H1 (cell line): ENCODE measurements around the gene CELSR1. TPM values are rescaled to one million over a fixed set of nuclear protein-coding genes. Genes with fewer than 3 reads are reported as not detected.

Experiments
- CTCF ChIA-PET: fragments of 300-600 bp; sonication (Branson Sonifier 250); formaldehyde crosslinking; loops from one replicate; lab custom pipeline; 2021; ENCODE audit not compliant: partially characterized antibody; lab: Charles Lee
- POLR2A ChIA-PET: fragments of 300-600 bp; sonication (Branson Sonifier 250); formaldehyde crosslinking; loops from one replicate; lab custom pipeline; 2021; ENCODE audit warnings: inconsistent platforms; ENCODE audit not compliant: partially characterized antibody; lab: Charles Lee
- DNase-seq, 2 experiments: peaks; one replicate each; pipeline versions ENCODE4 v3.0.0 to v3.0.0-alpha.2; 2010 to 2022; ENCODE audit warnings: low spot score in 2 of 2, low read depth in 1 of 2, mixed read lengths in 1 of 2
- FAIRE-seq: peaks from 2 replicates; lab custom pipeline; 2011; peaks lifted over from hg19 to GRCh38; lab: Jason Lieb, UNC
- H2AFZ ChIP-seq: 2 replicates; pipeline ENCODE4 v1.8.1; 2012; ENCODE audit warnings: low read length, inconsistent platforms
- H2AK5ac ChIP-seq: 2 replicates; pipeline ENCODE4 v1.6.1; 2013; ENCODE audit warnings: low read depth, low read length
- H2BK120ac ChIP-seq: replicated peaks from 2 replicates; pipeline ENCODE3; 2013; ENCODE audit warnings: low read depth, low read length, inconsistent platforms
- H2BK12ac ChIP-seq: 2 replicates; pipeline ENCODE4 v1.6.1; 2013; ENCODE audit warnings: low read depth, low read length
- H2BK15ac ChIP-seq: 2 replicates; pipeline ENCODE4 v1.6.1; 2013; ENCODE audit warnings: low read length
- H2BK20ac ChIP-seq: 2 replicates; pipeline ENCODE4 v1.6.1; 2013; ENCODE audit warnings: low read length
- H2BK5ac ChIP-seq: 2 replicates; pipeline ENCODE4 v1.6.1; 2013; ENCODE audit warnings: low read depth, low read length
- H3K14ac ChIP-seq: 2 replicates; pipeline ENCODE4 v1.6.1; 2013; ENCODE audit warnings: inconsistent platforms; ENCODE audit not compliant: insufficient read length
- H3K18ac ChIP-seq: 2 replicates; pipeline ENCODE4 v1.6.1; 2013; ENCODE audit warnings: low read length; ENCODE audit errors: extremely low read depth
- H3K23ac ChIP-seq: 2 replicates; pipeline ENCODE4 v1.6.1; 2013; ENCODE audit warnings: inconsistent platforms; ENCODE audit not compliant: insufficient read length
- H3K23me2 ChIP-seq: 2 replicates; pipeline ENCODE4 v1.6.1; 2013; ENCODE audit warnings: low read depth, low read length
- H3K27ac ChIP-seq: 2 replicates; pipeline ENCODE4 v1.6.1; 2011; ENCODE audit warnings: low read depth, low read length, inconsistent platforms
- H3K27me3 ChIP-seq, 4 experiments: replicated peaks in 1 of 4; 1 replicate in 1 of 4; 2 replicates in 3 of 4; pipeline versions ENCODE4 v1.6.1 to v1.8.1; 2011 to 2013; ENCODE audit warnings: low read length in 3 of 4, mild to moderate bottlenecking in 3 of 4, inconsistent platforms in 2 of 4, mixed read lengths in 2 of 4, moderate library complexity in 1 of 4; ENCODE audit not compliant: control insufficient read depth in 3 of 4, insufficient read depth in 3 of 4; ENCODE audit errors: extremely low read depth in 1 of 4
- H3K36me3 ChIP-seq, 4 experiments: 2 replicates each; pipeline versions ENCODE4 v1.6.1 to v1.8.1; 2011 to 2013; ENCODE audit warnings: mild to moderate bottlenecking in 4 of 4, low read length in 3 of 4, moderate library complexity in 2 of 4, control low read depth in 1 of 4, inconsistent platforms in 1 of 4; ENCODE audit not compliant: insufficient read depth in 4 of 4, control insufficient read depth in 2 of 4
- H3K4ac ChIP-seq: replicated peaks from 2 replicates; pipeline ENCODE3; 2013; ENCODE audit warnings: low read length, low read depth, mixed read lengths, inconsistent platforms; ENCODE audit not compliant: insufficient read length
- H3K4me1 ChIP-seq, 4 experiments: replicated peaks in 1 of 4; 1 replicate in 1 of 4; 2 replicates in 3 of 4; pipeline versions ENCODE4 v1.6.1 to v1.8.1; 2011 to 2013; ENCODE audit warnings: low read length in 3 of 4, inconsistent platforms in 2 of 4, mixed read lengths in 1 of 4; ENCODE audit not compliant: insufficient read depth in 4 of 4, control insufficient read depth in 3 of 4
- H3K4me2 ChIP-seq, 2 experiments: 2 replicates each; pipeline versions ENCODE4 v1.6.1 to v1.8.1; 2011 to 2013; ENCODE audit warnings: low read depth in 2 of 2, low read length in 2 of 2, control low read depth in 1 of 2, inconsistent platforms in 1 of 2, mild to moderate bottlenecking in 1 of 2; ENCODE audit not compliant: insufficient read depth in 1 of 2
- H3K4me3 ChIP-seq, 4 experiments: fragments of 200-600, 300-600 bp in 1 of 4; sonication (generic), shearing (Covaris generic), sonication (Bioruptor Twin) in 1 of 4; 2 replicates each; pipeline versions ENCODE4 v1.5.1 to v1.8.1; 2011 to 2016; ENCODE audit warnings: low read length in 4 of 4, low read depth in 3 of 4, control low read depth in 2 of 4, inconsistent platforms in 2 of 4, mild to moderate bottlenecking in 2 of 4, mixed read lengths in 1 of 4, moderate library complexity in 1 of 4; ENCODE audit not compliant: insufficient read depth in 2 of 4; ENCODE audit errors: extremely low read depth in 1 of 4
- H3K56ac ChIP-seq: replicated peaks from 2 replicates; pipeline ENCODE3; 2013; ENCODE audit warnings: low read depth, mild to moderate bottlenecking, mixed read lengths, low read length, inconsistent platforms; ENCODE audit not compliant: insufficient read length
- H3K79me1 ChIP-seq: 2 replicates; pipeline ENCODE4 v1.6.1; 2013; ENCODE audit warnings: low read depth, low read length, control low read depth
- H3K79me2 ChIP-seq, 2 experiments: 2 replicates each; pipeline versions ENCODE4 v1.6.1 to v1.8.1; 2012 to 2013; ENCODE audit warnings: low read length in 2 of 2, mild to moderate bottlenecking in 2 of 2, inconsistent platforms in 1 of 2; ENCODE audit not compliant: insufficient read depth in 2 of 2, control insufficient read depth in 1 of 2
- H3K9ac ChIP-seq, 4 experiments: replicated peaks in 1 of 4; 1 replicate in 1 of 4; 2 replicates in 3 of 4; pipeline versions ENCODE4 v1.6.1 to v1.8.1; 2011 to 2013; ENCODE audit warnings: low read depth in 3 of 4, low read length in 3 of 4, control low read depth in 2 of 4, mild to moderate bottlenecking in 2 of 4, moderate library complexity in 2 of 4, inconsistent platforms in 1 of 4; ENCODE audit errors: extremely low read depth in 1 of 4
- H3K9me3 ChIP-seq, 2 experiments: 2 replicates each; pipeline versions ENCODE4 v1.6.1 to v1.8.1; 2012 to 2013; ENCODE audit warnings: mild to moderate bottlenecking in 2 of 2, moderate library complexity in 2 of 2, control low read depth in 1 of 2, inconsistent platforms in 1 of 2, low read depth in 1 of 2, low read length in 1 of 2, mixed read lengths in 1 of 2; ENCODE audit not compliant: insufficient read depth in 2 of 2
- H4K20me1 ChIP-seq, 2 experiments: replicated peaks in 1 of 2; 2 replicates each; pipeline versions ENCODE3 to v1.8.1; 2011 to 2013; ENCODE audit warnings: inconsistent platforms in 2 of 2, low read length in 2 of 2, mild to moderate bottlenecking in 1 of 2; ENCODE audit not compliant: insufficient read depth in 2 of 2, control insufficient read depth in 1 of 2
- H4K5ac ChIP-seq: 2 replicates; pipeline ENCODE4 v1.6.1; 2013; ENCODE audit warnings: low read length, low read depth, mixed read lengths, inconsistent platforms; ENCODE audit not compliant: insufficient read length
- H4K8ac ChIP-seq: 2 replicates; pipeline ENCODE4 v1.8.0; 2013; ENCODE audit warnings: mild to moderate bottlenecking, moderate library complexity, low read length, inconsistent platforms; ENCODE audit not compliant: insufficient read depth; ENCODE audit errors: extremely low read depth
- H4K91ac ChIP-seq: replicated peaks from 2 replicates; pipeline ENCODE3; 2013; ENCODE audit warnings: low read length, mixed read lengths, inconsistent platforms; ENCODE audit not compliant: insufficient read length
- CREB1 ChIP-seq: IDR thresholded peaks from 2 replicates; pipeline ENCODE4 v1.6.1; 2012; ENCODE audit warnings: inconsistent platforms
- FOSL1 ChIP-seq: IDR thresholded peaks from 2 replicates; pipeline ENCODE4 v1.6.1; 2011; ENCODE audit warnings: mild to moderate bottlenecking, low read depth, low read length, moderate library complexity; ENCODE audit not compliant: insufficient read depth
- GTF2F1 ChIP-seq: IDR thresholded peaks from 2 replicates; pipeline ENCODE4 v1.6.1; 2012; ENCODE audit warnings: low read depth, low read length, improper control_type of control experiment, borderline replicate concordance
- JUND ChIP-seq: IDR thresholded peaks from 2 replicates; pipeline ENCODE4 v1.6.1; 2011; ENCODE audit warnings: mild to moderate bottlenecking, improper control_type of control experiment, low read length
- RNF2 ChIP-seq: fragments of 200-900, 300-1000 bp; sonication (generic); IDR thresholded peaks from 2 replicates; pipeline ENCODE4 v1.7.1; 2016; ENCODE audit warnings: borderline replicate concordance, low read depth, mild to moderate bottlenecking, antibody characterized with exemption, low read length; ENCODE audit not compliant: poor library complexity, severe bottlenecking; ENCODE audit errors: missing control alignments
- SP4 ChIP-seq: IDR thresholded peaks from 2 replicates; pipeline ENCODE4 v1.6.1; 2012; ENCODE audit warnings: low read length, inconsistent platforms
- USF2 ChIP-seq: IDR thresholded peaks from 2 replicates; pipeline ENCODE4 v1.6.1; 2011; ENCODE audit warnings: low read length, improper control_type of control experiment
- WGBS, 2 experiments: shearing (Covaris generic) in 1 of 2; methylation state at CpG; one replicate each; pipeline versions ENCODE4 v1.1.6 to v1.1.7; 2013 to 2015; ENCODE audit warnings: low lambda C conversion rate in 2 of 2, mixed read lengths in 2 of 2, inconsistent platforms in 1 of 2, low coverage in 1 of 2, missing lambda C conversion rate in 1 of 2; ENCODE audit not compliant: insufficient replicate concordance in 2 of 2, insufficient coverage in 1 of 2, insufficient read length in 1 of 2; ENCODE audit errors: extremely low coverage in 1 of 2, missing lambda C conversion rate in 1 of 2; 5-methylcytosine and 5-hydroxymethylcytosine counted together
- polyA plus RNA-seq, 7 experiments: library from polyadenylated mRNA; depleted of rRNA in 3 of 7; stranded (reverse) in 5 of 7; unstranded in 2 of 7; fragments of >200 nt in 5 of 7; fragments of 200-250 nt in 2 of 7; gene quantifications; 1 replicate in 5 of 7; 2 replicates in 1 of 7; 4 replicates in 1 of 7; pipeline versions ENCODE4 v1.2.1 to v1.2.3, GENCODE V29; 2011 to 2013; ENCODE audit warnings: missing spikeins in 2 of 7, mixed read lengths in 2 of 7
- total RNA-seq: library from RNA; stranded (reverse); fragmentation: NEBNext Ultra II Directional; extraction: Animal tissue kit (Norgen Biotek cat#: 25700); gene quantifications from 2 replicates; pipeline ENCODE4 v1.2.1, GENCODE V29; 2021

CELSR1 gene
- total and polyA plus RNA-seq, 2 of the 8 experiments (the other 6 are each of a cell fraction or from before 2014, with no cell fraction given), result 9.0 to 12.4 TPM

GRCh38 chr22:46367707-46368191 lies 169.7 kb downstream of the CELSR1 start:
- Histone ChIP-seq H4K20me1 (peaks cover 0 to 11% of the 10 kb centered on the region in 2 experiments), H3K4me2 (no peak overlapping the region), H3K23me2 (peaks cover 9% of the 10 kb centered on the region; the same call in 1 of the 2 replicates), H3K9me3 (no peaks in the 10 kb centered on the region), H3K56ac (no peak overlapping the region), H4K8ac (0 out of 2 replicates have a peak overlapping the region, but pooled peaks have one; percentile 68), H3K18ac (no peak overlapping the region), H3K4me3 (no peak overlapping the region), H2BK120ac (no peak overlapping the region), H4K5ac (no peak overlapping the region), H3K14ac (no peak overlapping the region), H3K27ac (no peak overlapping the region), H2BK20ac (no peak overlapping the region), H3K4me1 (peaks cover 0 to 15% (median 6%) of the 10 kb centered on the region in 4 experiments; a peak in 5 of 7 replicates), H2AK5ac (no peak overlapping the region), H2BK12ac (peak overlapping the region; percentile 65; the same call in 1 of the 2 replicates), H2BK5ac (peak overlapping the region; percentile 60; the same call in 1 of the 2 replicates), H3K27me3 (no peaks in the 10 kb centered on the region), H2BK15ac (peak overlapping the region; percentile 24; the same call in 1 of the 2 replicates), H4K91ac (peak overlapping the region; percentile 40), H3K79me2 (no peaks in the 10 kb centered on the region), H2AFZ (no peak overlapping the region), H3K23ac (no peak overlapping the region), H3K79me1 (no peaks in the 10 kb centered on the region; the same call in 1 of the 2 replicates), H3K36me3 (no peaks in the 10 kb centered on the region; a peak in 1 of 8 replicates), H3K9ac (no peak overlapping the region), H3K4ac (no peak overlapping the region)
- 38% methylated on average over 19 of the region's 19 CpGs; no CpG with 5 or more reads in 1 of the 2 experiments for WGBS, 2 experiments
- FAIRE-seq (peak; percentile 68), DNase-seq (peak; percentile 61 to 96)
- ChIA-PET POLR2A (interaction anchor here (0.6 to 1.7 kb wide), 5 partner anchors 15 to 173 kb away, joined by 3 to 9 read pairs (median 4); no protein-coding TSS in a partner anchor), CTCF (interaction anchor here (0.6 to 5.4 kb wide), 59 partner anchors 8 to 348 kb away, joined by 3 to 82 read pairs (median 5); partner anchors contain the start of gene TTC38)
- no peak for TF ChIP-seq FOSL1
- TF ChIP-seq CREB1, result no peak
- TF ChIP-seq GTF2F1, result no peak
- no peak for TF ChIP-seq USF2
- no peak for TF ChIP-seq SP4
- no peak for TF ChIP-seq JUND
- no peak for TF ChIP-seq RNF2
